ENCODE data around the gene PPM1H.

Gene PPM1H

GRCh38 chr12:62717643-62718042, 217.3 kb downstream of the PPM1H start:
- no peaks in the 10 kb centered on the region for H3K27me3 ChIP-seq (ENCODE audit: insufficient read depth, low read length, poor library complexity, severe bottlenecking)
- no peaks in the 10 kb centered on the region for H4K20me1 ChIP-seq (ENCODE audit: insufficient read depth, low read length, poor library complexity, severe bottlenecking)
- no peaks in the 10 kb centered on the region for H3F3A ChIP-seq (ENCODE audit: low read depth)
- H3K9me3 ChIP-seq (ENCODE audit: insufficient read depth, low read depth, low read length), result no peaks in the 10 kb centered on the region
- no peak overlapping the region for H2AFZ ChIP-seq (ENCODE audit: low read length)
- peaks cover 51% of the 10 kb centered on the region; the same call in 1 of the 2 replicates for H3K36me3 ChIP-seq (ENCODE audit: insufficient read depth, low read length)
- H3K9ac ChIP-seq (ENCODE audit: low read depth, low read length, poor library complexity, severe bottlenecking), result no peak overlapping the region
- no peak for TF ChIP-seq CTCF (conservative IDR thresholded peaks at IDR 0.05; ENCODE audit: low read length)
- no peak for TF ChIP-seq EZH2phosphoT487 (IDR thresholded peaks at IDR 0.05; ENCODE audit: borderline replicate concordance)
- H3K79me2 ChIP-seq (ENCODE audit: insufficient read depth, low read length), result no peaks in the 10 kb centered on the region
- no peaks in the 10 kb centered on the region for H3K9me2 ChIP-seq (replicated peaks; ENCODE audit: low read depth, low read length)
- no peaks in the 10 kb centered on the region for H3K4me1 ChIP-seq (ENCODE audit: insufficient read depth, low read length, poor library complexity, severe bottlenecking)
- H3K4me2 ChIP-seq (ENCODE audit: low read depth, low read length, poor library complexity, severe bottlenecking), result no peak overlapping the region
- no peak overlapping the region for H3K4me3 ChIP-seq (ENCODE audit: low read length, poor library complexity, severe bottlenecking)

- no peaks in the 10 kb centered on the region for H3K4me1 ChIP-seq (ENCODE audit: insufficient read depth, low read length, poor library complexity, severe bottlenecking)
Measured at GRCh38 chr12:62716866-62717525, 218.0 kb downstream of the PPM1H start.

GRCh38 chr12:62716037-62716436, 218.9 kb downstream of the PPM1H start:
- peaks cover 56% of the 10 kb centered on the region; the same call in 1 of the 2 replicates for H3K36me3 ChIP-seq (ENCODE audit: insufficient read depth, low read length)
- H3K9me3 ChIP-seq (ENCODE audit: insufficient read depth, low read depth, low read length), result no peaks in the 10 kb centered on the region
- no peaks in the 10 kb centered on the region for H3K9me2 ChIP-seq (replicated peaks; ENCODE audit: low read depth, low read length)
- no peaks in the 10 kb centered on the region for H3K4me1 ChIP-seq (ENCODE audit: insufficient read depth, low read length, poor library complexity, severe bottlenecking)
- no peak overlapping the region for H3K4me3 ChIP-seq (ENCODE audit: low read length, poor library complexity, severe bottlenecking)
- TF ChIP-seq CTCF (conservative IDR thresholded peaks at IDR 0.05; ENCODE audit: low read length) (no peak), EZH2phosphoT487 (IDR thresholded peaks at IDR 0.05; ENCODE audit: borderline replicate concordance) (no peak)
- H4K20me1 ChIP-seq (ENCODE audit: insufficient read depth, low read length, poor library complexity, severe bottlenecking), result no peaks in the 10 kb centered on the region
- no peak overlapping the region for H3K9ac ChIP-seq (ENCODE audit: low read depth, low read length, poor library complexity, severe bottlenecking)
- H2AFZ ChIP-seq (ENCODE audit: low read length), result no peak overlapping the region
- H3F3A ChIP-seq (ENCODE audit: low read depth), result no peaks in the 10 kb centered on the region
- no peak overlapping the region for H3K4me2 ChIP-seq (ENCODE audit: low read depth, low read length, poor library complexity, severe bottlenecking)
- no peaks in the 10 kb centered on the region for H3K79me2 ChIP-seq (ENCODE audit: insufficient read depth, low read length)
- H3K27me3 ChIP-seq (ENCODE audit: insufficient read depth, low read length, poor library complexity, severe bottlenecking), result no peaks in the 10 kb centered on the region

More at GRCh38 chr12:62716866-62717525, 218.0 kb downstream of the PPM1H start:
- H3K36me3 ChIP-seq (ENCODE audit: insufficient read depth, low read length), result peaks cover 51% of the 10 kb centered on the region; the same call in 1 of the 2 replicates
- H3K4me3 ChIP-seq (ENCODE audit: low read length, poor library complexity, severe bottlenecking), result no peak overlapping the region
- H3K27me3 ChIP-seq (ENCODE audit: insufficient read depth, low read length, poor library complexity, severe bottlenecking), result no peaks in the 10 kb centered on the region
- no peaks in the 10 kb centered on the region for H3K9me2 ChIP-seq (replicated peaks; ENCODE audit: low read depth, low read length)
- no peaks in the 10 kb centered on the region for H3K9me3 ChIP-seq (ENCODE audit: insufficient read depth, low read depth, low read length)
- no peaks in the 10 kb centered on the region for H3F3A ChIP-seq (ENCODE audit: low read depth)
- no peak overlapping the region for H3K9ac ChIP-seq (ENCODE audit: low read depth, low read length, poor library complexity, severe bottlenecking)
- no peaks in the 10 kb centered on the region for H3K79me2 ChIP-seq (ENCODE audit: insufficient read depth, low read length)
- H2AFZ ChIP-seq (ENCODE audit: low read length), result no peak overlapping the region
- no peaks in the 10 kb centered on the region for H4K20me1 ChIP-seq (ENCODE audit: insufficient read depth, low read length, poor library complexity, severe bottlenecking)
- TF ChIP-seq CTCF (conservative IDR thresholded peaks at IDR 0.05; ENCODE audit: low read length), result no peak
- TF ChIP-seq EZH2phosphoT487 (IDR thresholded peaks at IDR 0.05; ENCODE audit: borderline replicate concordance), result no peak
- H3K4me2 ChIP-seq (ENCODE audit: low read depth, low read length, poor library complexity, severe bottlenecking), result no peak overlapping the region

All from Loucy (cell line).